HG03565 (cell line): ENCODE measurements around the gene RGS19.

Experiments used
- ATAC-seq: cut with Tn5 transposase; IDR thresholded peaks from one replicate; pipeline ENCODE4 v1.9.1; 2021; ENCODE audit warnings: mild to moderate bottlenecking, moderate library complexity; ENCODE audit not compliant: unreplicated experiment

The RGS19 gene

DNA sequence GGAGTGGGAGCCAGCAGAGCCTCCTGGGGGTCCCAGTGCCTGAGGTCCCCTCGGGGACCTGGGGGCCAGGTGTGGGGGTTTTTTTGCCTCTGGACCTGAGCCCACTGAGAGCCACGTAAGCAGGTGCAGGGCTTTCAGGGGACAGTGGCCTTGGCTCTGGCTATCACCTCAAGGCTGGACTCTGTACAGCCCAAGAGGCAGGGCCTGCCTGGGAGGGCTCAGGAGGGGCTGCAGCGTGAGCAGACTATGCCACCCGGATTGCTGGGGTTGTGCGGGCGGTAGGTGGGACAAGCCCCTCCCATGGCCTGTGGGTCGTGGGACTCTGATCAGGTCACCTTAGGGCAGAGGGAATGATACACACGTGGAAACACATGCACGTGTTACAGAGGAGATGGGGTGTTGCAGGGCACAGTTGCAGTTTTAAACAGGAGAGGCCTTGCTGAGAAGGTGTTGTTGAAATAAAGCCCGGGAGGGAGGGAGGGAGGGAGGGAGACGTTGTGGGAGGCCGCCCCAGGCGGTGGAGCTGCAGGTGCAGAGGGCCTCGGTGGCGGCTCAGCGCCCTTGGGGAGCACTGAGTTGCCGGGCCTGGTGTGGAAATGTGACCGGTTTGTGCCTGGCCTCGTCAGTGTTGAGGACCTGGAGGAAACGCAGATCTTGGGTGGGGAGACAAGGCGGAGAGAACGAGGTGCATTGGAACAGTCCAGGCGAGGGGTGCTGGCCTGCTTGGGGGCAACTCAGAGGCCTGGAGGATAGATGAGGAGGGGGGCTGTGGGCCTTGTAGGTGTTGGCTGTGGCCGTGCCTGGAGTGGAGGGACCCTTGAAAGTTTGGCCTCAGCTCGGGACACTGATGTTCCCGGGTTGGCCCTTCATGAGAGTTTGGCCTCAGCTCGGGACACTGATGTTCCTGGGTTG, 14.0 kb downstream of the RGS19 start:
- ATAC-seq: no peak

DNA sequence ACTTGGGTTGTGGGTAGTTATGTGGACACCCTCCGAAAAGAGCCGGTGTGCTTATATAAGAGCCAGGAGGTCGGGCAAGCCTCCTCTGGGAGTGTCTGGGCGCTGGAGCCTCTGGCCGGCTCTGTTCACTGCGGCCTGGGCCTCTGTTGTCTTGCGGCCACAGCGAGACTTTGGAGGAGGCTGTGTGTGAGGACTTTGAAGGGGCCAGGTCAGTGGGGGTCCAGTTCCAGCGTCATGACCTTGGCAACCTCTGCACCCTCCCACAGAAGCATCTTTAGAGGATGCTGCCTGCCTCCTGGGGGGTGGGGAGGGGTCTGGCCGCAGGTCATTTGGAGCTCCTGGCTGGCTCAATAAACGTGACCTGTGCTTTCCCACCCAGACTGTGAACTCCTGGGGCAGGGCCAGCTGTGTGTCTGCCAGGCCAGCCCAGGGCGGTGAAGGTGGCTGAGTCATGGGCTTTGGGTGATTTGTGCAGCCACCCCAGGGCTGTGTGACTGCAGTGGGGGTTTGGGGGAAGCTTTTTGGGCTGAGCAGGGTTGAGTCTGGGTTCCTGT, 15.1 kb downstream of the RGS19 start:
- no peak for ATAC-seq

DNA sequence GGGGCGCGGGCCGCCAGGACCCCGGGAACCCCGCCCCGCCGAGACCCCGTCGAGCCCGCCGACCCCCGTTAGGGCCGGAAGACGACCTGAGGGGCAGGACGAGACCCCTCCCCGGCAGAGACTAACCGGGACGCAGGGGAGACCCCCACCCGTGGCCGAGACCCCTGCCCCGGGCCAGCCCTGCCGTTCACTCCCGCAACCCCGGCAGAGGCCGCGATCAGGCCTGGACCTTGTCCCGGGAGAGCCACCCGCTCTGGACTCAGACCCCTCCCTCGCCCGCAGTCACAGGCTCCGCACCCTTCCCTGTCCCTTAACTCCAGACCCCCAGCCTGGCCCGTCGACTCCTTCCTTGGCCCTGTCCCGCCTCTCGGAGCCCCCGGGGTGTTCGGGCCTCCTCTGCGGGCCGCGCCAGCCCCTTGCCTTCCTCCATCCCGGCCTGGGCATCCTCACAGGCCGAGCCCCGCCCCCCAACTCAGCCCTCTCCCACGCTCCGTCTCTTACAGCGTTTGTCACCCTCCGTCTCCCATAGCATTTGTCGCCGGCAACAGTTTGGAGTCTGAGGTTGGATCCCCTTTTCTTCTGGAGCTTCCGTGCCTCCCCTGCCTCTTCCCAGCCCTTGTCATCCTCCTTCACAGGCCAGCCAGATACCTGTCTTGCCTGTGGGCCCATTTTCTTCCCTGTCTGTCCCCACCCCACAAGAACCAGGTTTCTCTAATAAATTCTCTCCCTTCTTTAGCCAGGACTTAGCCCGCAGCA, 15.8 kb downstream of the RGS19 start:
- ATAC-seq: no peak

DNA sequence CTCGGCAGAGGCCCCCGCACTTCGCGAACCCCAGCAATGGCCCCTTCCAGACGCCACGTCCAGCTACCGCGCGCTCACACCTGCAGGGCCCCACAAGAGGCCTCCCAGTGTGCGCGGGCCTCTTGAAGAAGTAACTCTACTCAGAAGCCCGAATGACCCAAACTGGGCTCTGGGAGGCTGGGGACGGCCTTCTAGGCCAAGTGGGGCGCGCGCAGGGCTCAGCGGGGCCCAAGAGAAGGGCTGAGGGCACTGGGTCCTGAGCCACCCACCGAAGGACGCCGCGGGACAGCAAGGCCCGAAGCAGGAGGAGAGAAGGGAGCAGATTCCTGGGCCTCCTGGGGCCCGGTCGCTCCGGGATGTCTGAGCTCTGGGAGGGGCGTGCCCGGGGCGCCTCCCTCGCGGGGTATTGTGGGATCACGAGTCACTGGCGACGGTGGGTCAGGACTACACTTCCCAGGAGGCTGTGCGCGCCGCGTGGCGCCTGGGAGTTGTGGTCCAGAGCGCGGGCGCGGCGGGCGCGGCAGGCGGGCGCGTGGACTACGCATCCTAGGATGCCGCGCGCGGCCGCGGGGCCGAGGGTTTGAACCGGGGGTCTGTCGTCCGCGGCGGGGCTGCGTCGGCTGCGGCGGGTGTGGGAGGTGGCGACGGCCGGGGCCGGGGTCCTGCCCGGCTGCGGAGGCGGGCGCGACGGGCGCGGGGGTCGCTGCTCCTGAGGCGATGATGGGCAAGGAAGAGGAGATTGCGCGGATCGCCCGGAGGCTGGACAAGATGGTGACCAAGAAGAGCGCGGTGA, 16.5 kb downstream of the RGS19 start, which contains the start of gene TCEA2:
TSS of gene TCEA2 (plus strand) at position 603 of the 793 bp plus-strand sequence. CDS start at position 718, 115 bp downstream.
- ATAC-seq: peak; percentile 66

DNA sequence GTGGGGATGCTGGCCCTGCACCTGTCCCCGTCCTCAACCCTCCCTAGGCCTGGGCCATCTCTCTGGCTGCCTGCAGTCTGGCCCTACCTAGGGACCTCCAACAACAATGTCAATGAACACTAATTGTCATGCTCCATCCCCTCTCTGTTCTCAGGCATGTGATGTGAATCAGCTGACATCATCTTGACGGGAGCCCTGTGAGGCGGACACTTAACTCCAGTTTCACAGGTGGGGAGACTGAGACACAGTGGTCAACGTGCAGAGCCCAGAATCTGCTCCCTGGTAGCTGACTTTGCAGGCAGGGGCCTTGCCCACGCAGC, 17.1 kb downstream of the RGS19 start:
- no peak for ATAC-seq

DNA sequence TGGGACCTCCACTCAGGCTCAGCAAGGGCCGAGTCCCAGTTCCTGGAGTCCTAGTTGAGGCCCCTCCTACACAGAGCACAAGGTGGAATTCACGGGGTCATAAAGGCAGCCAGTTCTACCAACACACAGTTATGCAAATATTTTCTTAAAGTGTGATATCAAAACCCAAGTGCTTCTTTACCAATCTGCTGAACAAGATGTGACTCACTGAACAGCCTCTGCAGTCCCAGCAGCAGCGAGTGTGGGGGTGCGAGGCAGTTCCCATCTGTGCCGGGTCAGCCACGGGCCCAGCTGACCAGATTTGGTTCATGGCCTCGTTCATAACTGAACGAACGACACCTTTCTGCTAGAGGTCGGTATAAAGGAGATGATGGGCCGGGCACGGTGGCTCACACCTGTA, 20.8 kb downstream of the RGS19 start:
- no peak for ATAC-seq

DNA sequence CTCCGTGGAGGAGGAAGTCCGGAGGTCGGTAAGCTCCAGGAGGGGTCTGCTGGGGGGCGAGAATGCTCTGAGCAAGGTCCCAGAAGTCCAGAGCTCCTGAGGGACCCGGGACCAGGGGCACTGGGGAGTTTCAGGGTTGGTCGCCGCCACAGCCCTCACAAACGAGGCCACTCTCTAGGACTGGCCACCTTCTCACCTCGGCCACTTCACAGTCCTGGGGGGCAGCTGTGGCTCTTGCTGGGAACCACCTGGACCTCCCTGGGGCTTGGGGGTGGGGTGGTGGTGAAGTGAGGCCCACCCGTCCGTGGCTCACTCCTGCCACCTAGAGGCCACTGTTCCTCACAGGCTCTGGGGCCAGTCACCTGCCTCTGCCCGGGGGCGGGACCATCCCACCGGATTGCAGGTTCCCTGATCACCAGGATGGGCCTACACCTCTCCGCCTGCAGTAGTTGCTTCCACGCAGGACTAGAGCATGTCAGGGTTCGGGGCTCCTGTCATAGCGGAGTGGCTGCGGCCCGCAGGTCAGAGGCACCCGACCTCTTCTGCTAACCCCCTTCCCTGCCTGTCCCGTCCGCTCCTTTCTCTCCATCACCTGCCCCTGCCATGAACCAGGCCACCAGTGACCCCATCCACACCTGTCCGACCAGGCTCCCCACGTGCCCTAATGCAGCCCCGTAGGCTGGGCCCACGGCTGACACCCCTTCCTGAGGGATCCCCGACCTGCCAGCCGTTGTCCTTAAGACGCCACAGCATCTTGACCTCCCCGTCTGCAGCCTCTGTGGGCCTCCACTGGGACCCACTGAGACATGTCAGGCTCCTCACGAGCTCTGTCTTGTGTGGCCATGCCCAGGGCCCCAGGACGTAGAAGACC, 21.5 kb downstream of the RGS19 start:
- ATAC-seq: no peak

DNA sequence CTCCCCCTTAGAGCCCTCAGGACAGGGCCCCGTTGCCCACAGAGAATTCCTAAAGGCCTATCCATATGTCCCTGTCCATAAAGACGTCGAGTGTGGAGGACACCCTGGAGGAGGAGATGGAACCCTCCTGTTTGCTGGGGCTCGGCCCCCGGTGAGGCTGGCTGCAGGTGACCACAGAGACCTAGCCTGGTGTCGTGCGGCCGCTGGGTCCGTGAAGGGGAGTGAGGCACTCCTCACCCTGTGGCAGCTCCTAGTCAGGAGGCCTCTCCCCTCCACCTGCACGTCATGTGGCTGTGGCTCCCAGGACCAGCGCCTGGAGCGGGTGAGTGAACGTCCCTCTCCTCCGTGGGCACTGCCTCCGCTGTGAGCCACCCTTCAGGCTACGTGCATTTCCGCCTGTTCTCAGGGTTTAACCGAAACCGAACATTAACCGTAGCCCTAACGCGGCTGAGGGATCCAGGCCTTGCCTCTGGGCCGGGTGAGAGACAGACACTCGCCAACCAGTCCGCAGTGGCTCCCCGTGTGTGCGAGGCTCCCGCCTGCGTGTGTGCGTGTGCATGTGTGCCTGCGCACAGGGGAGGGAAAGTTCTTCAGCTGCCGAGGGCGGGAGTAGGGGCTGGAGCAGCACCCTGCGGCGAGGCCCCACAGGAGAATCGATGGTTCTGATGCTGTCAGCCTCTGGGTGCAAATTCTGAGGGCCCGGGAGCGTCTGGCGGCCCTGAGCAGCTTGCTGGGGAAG, 22.3 kb downstream of the RGS19 start:
- ATAC-seq: no peak

DNA sequence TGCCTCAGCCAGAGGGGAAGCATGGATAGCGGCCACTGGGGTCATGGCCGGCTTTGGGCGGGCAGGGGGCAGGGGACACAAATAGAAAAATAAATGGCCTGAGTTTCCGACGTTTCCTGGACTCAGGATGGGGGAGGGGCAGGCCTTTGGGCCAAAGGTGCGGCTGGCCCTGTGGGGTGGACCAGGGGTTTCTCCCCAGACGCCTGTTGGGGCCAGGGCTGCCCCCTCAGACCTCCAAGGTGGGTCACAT, 22.8 kb downstream of the RGS19 start:
- ATAC-seq: no peak

DNA sequence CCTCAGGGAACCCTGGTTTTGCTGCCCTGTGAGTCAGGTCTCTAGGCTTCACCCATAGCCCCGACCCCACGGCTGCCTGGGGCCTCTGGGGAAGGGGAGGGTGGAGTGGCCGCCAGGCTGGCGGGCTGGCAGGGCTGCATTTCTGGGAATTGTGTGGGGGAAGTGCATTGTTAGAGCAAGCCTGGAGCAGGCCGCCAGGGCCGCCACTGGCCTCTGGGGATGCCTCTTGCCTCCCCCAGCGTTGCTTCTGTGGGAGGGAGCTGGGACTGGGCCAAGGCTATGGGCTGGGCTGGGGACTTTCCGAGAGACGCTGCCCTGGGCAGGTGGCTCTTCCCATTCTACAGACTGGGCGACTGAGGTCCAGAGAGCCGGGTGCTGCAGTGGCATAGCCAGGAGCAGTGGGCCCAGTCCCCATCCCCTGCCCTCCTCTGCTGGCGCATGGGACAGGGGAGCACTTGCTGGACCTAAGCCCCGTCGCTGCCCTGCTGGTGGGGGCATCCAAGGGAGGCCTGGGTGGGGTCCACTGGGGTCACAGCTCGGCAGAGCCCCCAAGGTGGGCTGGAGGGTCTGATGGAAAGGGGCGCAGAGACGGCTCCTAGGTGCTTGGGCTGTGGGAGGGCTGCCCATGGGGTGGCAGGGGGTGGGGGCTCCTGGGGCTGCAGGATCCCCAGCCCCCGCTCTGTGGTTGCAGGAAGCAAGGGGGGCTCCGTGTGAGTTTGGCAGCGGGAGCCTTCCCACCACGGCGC, 23.3 kb downstream of the RGS19 start:
- ATAC-seq: no peak

DNA sequence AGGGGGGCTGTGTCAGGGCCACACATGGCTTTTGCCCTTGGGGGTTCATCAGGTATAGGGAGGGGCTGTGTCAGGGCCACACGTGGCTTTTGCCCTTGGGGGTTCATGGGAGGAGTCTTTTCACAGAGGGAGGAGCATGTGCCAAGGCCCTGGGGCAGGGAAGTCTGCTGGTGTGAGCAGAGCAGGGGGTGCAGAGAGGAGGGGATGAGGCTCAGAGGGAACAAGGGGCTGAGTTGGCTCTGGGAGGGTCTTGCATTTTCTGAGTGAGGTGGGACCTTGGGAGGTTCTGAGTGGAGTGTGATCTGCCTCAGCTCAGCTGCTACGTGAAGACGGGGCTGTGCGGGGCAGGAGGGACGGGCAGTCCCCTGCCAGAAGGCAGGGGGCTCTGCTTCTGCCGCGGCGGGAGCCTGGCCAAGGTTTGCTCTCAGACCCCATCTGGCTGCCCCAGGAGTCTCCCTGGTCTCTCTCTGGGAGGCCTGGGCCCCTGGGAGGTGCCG, 23.9 kb downstream of the RGS19 start:
- ATAC-seq: no peak

DNA sequence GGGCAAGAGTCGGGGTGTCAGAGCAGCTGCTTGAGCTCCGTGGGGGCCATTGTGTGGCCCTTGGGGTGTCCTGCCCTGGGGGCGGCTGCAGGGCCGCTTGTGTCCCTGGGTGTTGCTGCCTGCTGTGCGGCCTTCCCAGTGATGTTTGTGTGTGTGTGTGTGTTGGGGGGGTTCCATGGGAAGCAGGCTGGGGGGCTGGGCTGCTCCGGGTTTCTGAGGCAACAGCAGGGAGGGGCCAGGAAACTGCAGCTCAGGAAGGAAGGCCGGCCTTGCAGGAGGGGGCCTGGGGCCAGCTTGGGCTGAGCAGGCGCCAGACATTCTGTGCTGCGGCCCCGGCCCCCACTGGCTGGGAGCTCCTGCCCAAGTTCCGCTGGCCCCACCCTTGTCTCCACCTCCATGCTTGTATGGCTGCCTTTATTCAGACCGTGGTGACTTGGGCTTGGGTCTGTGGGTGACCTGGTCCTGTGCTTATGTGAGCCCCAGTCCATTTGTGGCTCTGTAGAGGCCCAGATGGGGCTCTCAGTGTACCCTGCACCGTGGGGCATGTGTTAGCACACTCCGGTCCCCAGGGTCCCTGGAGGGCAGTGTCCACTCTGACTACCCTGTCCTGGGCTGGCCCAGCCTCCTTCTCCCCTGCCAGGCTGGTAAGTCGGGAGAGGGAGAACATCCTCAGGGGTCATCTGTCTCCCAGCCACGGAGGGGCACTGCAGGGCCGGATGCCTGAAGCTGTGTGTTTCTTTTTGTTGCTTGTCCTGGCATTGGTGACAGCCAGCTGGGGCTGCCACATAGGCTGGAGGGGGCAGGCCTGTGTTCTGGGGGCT, 25.3 kb downstream of the RGS19 start:
- no peak for ATAC-seq

DNA sequence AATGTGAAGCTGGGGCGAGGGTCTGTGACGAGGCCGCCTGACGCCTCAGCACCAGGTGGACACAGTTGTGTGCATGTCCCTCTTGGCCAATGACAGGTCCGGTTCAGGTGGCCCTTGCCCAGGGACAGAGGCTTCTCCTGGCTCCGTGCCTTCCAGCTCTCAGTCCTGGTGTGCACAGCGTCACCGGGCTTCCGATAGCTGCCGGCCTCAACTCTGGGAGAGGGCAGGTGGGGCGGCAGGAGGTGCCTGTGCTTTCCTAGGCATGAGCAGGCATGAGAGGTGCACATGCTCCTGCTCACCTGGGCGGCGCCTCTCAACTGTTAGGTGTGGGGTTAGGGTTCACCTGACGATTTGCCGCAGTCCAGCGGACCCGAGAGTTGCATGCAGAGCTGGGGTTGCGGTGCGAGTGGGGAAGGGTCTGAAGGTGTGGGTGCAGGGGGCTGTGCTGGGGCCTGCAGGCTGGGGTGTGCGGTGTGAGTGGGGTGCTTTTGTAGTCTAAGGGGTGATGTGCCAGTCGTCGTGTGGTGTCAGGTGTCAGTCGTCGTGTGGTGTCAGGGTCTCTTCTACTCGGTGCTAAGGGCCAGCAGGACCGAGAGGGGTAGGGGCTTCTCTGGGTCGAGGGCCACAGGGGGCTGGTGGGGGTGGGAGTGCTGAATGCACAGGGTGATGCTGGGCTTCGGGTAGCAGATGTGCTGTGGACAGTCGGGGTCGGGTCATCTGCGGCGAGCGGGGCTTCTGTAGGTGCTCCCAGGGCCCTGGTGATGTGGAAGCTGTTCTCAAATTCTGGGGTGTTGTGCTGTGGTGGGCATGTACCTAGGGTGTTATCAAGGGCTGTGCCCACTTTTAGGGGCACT, 26.1 kb downstream of the RGS19 start:
- no peak for ATAC-seq

DNA sequence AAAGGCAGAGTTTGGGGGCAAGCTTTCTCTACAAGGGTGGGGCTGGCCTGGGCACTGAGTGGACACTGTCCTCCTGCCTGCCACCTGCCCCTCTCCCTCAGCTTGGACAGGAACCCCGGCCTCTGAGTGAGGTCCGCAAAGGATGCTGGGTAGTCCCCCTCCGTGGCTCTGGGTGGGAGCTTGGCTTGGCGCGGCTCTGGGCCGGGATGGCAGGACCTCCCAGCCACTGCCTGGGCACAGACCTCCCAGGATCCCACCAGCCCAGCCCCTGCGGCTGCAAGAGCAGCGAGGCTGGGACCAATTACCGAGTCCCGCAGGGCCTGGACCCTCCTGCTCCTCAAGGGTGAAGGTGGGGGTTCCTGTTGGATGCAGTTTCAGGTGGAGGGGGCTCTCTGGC, 27.0 kb downstream of the RGS19 start:
- no peak for ATAC-seq

DNA sequence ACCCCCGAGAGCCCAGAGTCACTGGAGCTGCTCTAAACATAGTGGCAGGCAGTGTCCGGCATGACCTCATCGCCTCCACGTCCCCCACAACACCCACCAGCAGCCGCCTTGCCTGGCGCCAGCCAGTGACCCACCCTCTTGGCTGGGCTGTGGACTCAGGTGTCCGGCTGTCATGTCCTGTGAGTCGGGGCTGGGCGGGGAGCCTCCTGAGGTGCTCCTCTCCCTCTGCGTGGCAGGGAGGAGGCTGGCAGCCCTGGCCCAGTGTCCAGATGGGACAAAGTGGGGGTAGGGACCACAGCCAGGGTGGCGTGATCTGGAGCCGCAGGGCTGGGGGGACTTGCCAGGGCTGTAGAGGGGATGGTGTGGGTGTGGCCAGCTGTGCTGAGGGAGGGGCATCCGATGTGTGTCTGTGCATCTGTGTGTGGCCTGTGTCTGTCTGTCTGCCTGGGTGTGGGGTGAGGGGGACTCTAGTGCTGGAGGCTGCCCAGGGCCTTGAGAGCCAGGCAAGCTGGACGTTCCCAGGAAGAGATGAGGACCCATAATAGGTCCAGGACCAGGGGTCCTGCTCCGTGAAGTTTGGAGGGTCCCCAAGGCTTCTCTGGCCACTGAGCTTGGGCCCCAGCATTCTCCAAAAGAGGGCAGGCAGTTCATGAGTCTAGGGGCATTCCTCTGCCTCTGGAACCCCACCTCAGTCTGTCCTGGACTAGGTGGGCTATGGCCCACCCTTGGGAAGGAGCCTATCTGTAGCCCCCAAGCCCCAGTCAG, 27.6 kb downstream of the RGS19 start:
- ATAC-seq: no peak

DNA sequence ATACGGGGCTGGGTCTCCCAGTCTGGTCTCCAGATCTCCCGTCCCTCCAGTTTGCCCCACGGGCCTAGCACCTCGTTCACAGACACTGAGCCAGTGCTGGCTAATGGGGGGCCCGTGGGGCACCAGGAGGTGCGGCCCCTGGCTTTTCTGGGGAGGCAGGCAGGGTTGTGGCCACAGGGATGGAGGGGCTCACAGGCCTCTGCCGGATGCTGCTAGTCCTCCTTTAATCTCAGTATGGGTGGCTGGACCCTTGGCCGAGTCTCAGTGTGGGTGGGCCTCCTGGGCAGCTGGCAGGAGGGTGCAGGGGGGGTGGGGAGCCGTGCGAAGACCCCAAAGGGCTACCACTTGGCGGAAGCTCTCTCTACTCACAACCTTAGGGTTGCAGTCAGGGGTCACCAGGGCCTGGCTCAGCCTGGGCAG, 28.3 kb downstream of the RGS19 start:
- ATAC-seq: no peak
